ENCODE measurements around the gene ALDH3B1. TPM values are rescaled to one million over a fixed set of nuclear protein-coding genes. Genes with fewer than 3 reads are reported as not detected.
A peak's percentile ranks its signal among the peaks of the same experiment; 100 is the strongest.

Gene ALDH3B1
- total and polyA plus RNA-seq, 9 of the 15 experiments (the other 6 are each of a cell fraction or from before 2014, with no cell fraction given) = 0.01 to 0.35 (median 0.07) TPM; not detected in 2

DNA sequence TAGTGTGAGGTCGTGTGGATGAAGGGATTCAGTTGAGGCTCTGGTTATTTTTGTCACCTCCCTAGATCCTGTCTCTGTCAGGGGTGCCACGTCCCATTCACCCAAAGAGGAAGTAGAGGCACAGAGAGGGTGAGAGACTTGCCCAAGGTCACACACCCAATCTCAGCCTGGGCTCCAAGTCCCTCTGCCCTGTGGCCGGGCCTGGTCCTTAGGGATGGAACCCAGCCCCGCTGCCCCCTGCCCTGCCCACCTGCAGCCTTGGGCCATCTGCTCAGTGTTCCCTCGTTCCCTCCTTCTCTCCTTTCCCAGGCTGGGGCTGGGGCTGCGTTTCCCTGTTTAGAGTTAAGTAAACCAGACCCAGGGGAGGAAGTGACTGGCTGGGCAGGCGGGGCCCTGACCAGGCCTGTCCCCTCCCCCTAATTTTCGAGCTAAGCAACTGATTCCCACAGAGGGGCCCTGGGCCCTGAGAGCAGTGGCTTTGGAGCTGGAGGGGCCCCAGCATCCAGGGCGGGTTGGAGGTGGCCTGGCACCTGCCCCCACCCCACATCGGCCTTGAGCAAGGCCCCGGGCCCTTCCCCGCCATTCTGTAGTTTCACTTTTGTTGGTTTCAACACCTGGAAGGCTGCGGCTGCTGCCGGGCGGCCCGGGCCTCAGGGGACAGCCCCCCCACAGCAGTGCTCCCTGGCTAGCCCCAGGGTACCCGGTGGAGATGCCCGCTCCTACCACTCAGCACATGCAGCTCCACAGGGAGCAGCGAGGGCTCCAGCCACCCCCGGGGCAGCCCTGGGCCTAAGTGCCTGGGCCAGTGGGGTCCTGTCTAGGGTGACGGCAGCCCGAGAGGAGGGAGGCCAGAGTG is 30.2 kb downstream of the ALDH3B1 start (continued):
- TF ChIP-seq ARID4B (CRISPR knock-in tag; IDR thresholded peaks at IDR 0.05) = no peak
- TF ChIP-seq EP300 (IDR thresholded peaks at IDR 0.05; ENCODE audit: low read length) = no peak
- 0 out of 2 replicates have a peak, but pooled peaks have one; percentile 24 for TF ChIP-seq POLR2AphosphoS5 (IDR thresholded peaks at IDR 0.05; ENCODE audit: control insufficient read depth, insufficient read depth, low read depth, low read length)
- TF ChIP-seq ZSCAN29 (IDR thresholded peaks at IDR 0.05) = no peak
- TF ChIP-seq SPI1 (IDR thresholded peaks at IDR 0.05; ENCODE audit: borderline replicate concordance, low read depth, low read length) = peak; percentile 96
- 0 out of 2 replicates have a peak, but pooled peaks have one; percentile 15 for TF ChIP-seq ZNF583 (CRISPR knock-in tag; IDR thresholded peaks at IDR 0.05)
- TF ChIP-seq HDAC3 (IDR thresholded peaks at IDR 0.05; ENCODE audit: borderline replicate concordance, partially characterized antibody) = no peak
- peak; percentile 52; the same call in 1 of the 2 replicates for TF ChIP-seq ZNF766 (CRISPR knock-in tag; conservative IDR thresholded peaks at IDR 0.05)
- TF ChIP-seq SOX6 (IDR thresholded peaks at IDR 0.05) = no peak
- TF ChIP-seq, protein P1, sequence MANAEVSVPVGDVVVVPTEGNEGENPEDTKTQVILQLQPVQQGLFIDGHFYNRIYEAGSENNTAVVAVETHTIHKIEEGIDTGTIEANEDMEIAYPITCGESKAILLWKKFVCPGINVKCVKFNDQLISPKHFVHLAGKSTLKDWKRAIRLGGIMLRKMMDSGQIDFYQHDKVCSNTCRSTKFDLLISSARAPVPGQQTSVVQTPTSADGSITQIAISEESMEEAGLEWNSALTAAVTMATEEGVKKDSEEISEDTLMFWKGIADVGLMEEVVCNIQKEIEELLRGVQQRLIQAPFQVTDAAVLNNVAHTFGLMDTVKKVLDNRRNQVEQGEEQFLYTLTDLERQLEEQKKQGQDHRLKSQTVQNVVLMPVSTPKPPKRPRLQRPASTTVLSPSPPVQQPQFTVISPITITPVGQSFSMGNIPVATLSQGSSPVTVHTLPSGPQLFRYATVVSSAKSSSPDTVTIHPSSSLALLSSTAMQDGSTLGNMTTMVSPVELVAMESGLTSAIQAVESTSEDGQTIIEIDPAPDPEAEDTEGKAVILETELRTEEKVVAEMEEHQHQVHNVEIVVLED (CRISPR knock-in tag; IDR thresholded peaks at IDR 0.05) = no peak
- TF ChIP-seq GABPB1 (CRISPR knock-in tag; IDR thresholded peaks at IDR 0.05) = peak; percentile 49; the same call in 1 of the 2 replicates
- no peak for TF ChIP-seq IFI16 (CRISPR knock-in tag; IDR thresholded peaks at IDR 0.05)
- TF ChIP-seq OTX1 (CRISPR knock-in tag; IDR thresholded peaks at IDR 0.05) = 0 out of 2 replicates have a peak, but pooled peaks have one; percentile 36
- peak; percentile 44; the same call in 1 of the 2 replicates for TF ChIP-seq PHF8 (IDR thresholded peaks at IDR 0.05; ENCODE audit: borderline replicate concordance, low read length)
- TF ChIP-seq ZNF384 (IDR thresholded peaks at IDR 0.05; ENCODE audit: low read depth, low read length) = no peak
- no peak for TF ChIP-seq KDM4B (IDR thresholded peaks at IDR 0.05; ENCODE audit: borderline replicate concordance in 2 of 2, low read depth in 1 of 2)
- TF ChIP-seq MCM3 (IDR thresholded peaks at IDR 0.05) = no peak
- TF ChIP-seq, protein P2, sequence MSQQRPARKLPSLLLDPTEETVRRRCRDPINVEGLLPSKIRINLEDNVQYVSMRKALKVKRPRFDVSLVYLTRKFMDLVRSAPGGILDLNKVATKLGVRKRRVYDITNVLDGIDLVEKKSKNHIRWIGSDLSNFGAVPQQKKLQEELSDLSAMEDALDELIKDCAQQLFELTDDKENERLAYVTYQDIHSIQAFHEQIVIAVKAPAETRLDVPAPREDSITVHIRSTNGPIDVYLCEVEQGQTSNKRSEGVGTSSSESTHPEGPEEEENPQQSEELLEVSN (IDR thresholded peaks at IDR 0.05; ENCODE audit: borderline replicate concordance in 1 of 2, extremely low read depth in 1 of 2, insufficient read depth in 1 of 2, insufficient read length in 1 of 2, low read depth in 1 of 2, low read length in 1 of 2, poor library complexity in 1 of 2, severe bottlenecking in 1 of 2) = peak in 1 of 2 experiments; percentile 6

All from K562 (cell line).